ENCODE data around the gene WDR20.
"Not testable (repeated sequence)": the region's sequence is repeated elsewhere in the genome, so short reads cannot be mapped to it uniquely, and the experiment has no call there.

The WDR20 gene

DNA sequence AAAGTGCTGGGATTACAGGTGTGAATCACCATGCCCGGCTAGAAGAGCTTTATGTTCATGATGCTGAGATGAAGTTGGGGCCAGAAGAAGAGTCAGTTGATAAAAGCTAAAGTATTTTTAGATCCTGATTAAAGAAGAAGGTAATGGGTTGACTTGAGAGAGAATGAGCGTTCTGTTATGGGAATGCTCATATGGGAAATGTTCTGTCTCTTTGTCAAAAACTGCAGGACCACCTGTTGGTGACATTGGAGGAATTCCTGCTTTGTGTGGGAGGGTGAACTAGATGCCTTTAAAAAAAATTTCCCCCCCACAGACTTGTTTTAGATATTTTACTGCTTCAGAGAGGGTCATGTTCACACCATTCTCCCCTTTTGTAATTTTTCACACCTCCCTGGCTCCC, 6.7 kb downstream of the WDR20 start:
- TF ChIP-seq, protein P1, sequence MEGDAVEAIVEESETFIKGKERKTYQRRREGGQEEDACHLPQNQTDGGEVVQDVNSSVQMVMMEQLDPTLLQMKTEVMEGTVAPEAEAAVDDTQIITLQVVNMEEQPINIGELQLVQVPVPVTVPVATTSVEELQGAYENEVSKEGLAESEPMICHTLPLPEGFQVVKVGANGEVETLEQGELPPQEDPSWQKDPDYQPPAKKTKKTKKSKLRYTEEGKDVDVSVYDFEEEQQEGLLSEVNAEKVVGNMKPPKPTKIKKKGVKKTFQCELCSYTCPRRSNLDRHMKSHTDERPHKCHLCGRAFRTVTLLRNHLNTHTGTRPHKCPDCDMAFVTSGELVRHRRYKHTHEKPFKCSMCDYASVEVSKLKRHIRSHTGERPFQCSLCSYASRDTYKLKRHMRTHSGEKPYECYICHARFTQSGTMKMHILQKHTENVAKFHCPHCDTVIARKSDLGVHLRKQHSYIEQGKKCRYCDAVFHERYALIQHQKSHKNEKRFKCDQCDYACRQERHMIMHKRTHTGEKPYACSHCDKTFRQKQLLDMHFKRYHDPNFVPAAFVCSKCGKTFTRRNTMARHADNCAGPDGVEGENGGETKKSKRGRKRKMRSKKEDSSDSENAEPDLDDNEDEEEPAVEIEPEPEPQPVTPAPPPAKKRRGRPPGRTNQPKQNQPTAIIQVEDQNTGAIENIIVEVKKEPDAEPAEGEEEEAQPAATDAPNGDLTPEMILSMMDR (IDR thresholded peaks at IDR 0.05; ENCODE audit: extremely low read depth, missing control alignments) = no peak
- DNase-seq (ENCODE audit: low spot score) = no peak

DNA sequence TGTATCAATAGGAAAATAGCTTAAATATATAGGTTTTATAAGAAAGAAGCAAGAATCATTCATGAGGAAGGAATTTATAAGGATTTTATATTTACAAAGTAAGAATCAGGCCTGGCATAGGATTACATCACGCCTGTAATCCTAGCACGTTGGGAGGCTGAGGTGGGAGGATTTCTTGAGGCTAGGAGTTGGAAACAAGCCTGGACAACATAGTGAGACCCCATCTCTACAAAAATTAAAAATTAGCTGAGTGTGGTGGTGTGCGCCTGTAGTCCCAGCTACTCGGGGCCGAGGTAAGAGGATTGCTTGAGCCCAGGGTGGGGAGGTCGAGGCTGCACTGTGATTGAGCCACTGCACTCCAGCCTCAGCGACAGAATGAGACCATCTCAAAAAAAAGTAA, 10.4 kb downstream of the WDR20 start:
- DNase-seq (ENCODE audit: low spot score) = no peak
- TF ChIP-seq, protein P1 (IDR thresholded peaks at IDR 0.05; ENCODE audit: extremely low read depth, missing control alignments) = no peak

DNA sequence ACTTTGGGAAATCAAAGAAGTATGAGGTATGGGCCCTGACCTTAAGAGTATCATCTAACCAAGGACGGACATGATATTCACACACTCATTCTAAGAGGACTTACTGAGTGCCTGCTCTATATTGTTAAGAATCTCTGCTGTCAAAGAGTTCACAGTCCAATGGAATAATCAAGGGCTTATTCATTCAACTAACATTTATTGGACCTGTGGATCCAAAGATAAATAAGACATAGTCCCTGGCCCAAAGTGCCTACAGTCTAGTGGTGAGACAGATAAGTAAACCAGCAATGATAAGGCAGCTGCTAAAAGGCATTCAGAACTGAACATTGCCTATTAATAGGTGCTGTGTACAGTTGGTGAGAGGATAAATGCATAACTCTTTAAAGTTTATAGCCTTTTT, 11.0 kb downstream of the WDR20 start:
- TF ChIP-seq, protein P1 (IDR thresholded peaks at IDR 0.05; ENCODE audit: extremely low read depth, missing control alignments) = no peak
- DNase-seq (ENCODE audit: low spot score) = no peak

DNA sequence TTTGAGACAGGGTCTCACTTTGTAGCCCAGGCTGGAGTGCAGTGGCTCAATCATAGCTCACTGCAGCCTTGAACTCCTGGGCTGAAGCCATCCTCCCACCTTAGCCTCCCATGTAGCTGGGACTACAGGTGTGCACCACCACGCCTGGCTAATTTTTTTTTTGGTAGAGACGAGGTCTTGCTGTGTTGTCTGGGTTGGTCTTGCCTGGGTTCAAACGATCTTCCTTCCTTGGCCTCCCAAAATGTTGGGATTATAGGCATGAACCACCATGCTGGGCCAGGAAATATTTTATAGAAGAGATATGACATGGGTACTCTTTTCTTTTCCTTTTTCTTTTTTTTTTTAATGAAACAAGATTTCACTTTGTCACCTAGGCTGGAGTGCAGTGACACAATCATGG, 11.7 kb downstream of the WDR20 start:
- not testable (repeated sequence) for DNase-seq (ENCODE audit: low spot score)

DNA sequence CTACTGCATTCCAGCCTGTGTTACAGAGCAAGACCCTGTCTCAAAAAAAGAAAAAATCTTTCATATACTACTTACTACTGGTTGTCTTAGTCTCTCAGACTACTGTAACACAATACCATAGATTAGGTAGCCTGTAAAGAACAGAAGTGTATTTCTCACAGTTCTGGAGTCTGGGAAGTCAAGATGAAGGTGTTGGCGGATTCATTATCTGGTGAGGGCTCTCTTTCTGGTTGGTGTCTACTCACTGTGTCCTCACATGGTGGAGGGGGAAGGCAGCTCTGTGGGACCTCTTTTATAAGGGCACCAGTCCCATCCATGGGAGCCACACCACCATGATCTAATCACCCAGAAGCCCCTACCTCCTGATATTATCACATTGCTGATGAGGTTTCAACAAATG, 14.4 kb downstream of the WDR20 start:
- no peak for DNase-seq (ENCODE audit: low spot score)
- TF ChIP-seq, protein P1 (IDR thresholded peaks at IDR 0.05; ENCODE audit: extremely low read depth, missing control alignments) = no peak

DNA sequence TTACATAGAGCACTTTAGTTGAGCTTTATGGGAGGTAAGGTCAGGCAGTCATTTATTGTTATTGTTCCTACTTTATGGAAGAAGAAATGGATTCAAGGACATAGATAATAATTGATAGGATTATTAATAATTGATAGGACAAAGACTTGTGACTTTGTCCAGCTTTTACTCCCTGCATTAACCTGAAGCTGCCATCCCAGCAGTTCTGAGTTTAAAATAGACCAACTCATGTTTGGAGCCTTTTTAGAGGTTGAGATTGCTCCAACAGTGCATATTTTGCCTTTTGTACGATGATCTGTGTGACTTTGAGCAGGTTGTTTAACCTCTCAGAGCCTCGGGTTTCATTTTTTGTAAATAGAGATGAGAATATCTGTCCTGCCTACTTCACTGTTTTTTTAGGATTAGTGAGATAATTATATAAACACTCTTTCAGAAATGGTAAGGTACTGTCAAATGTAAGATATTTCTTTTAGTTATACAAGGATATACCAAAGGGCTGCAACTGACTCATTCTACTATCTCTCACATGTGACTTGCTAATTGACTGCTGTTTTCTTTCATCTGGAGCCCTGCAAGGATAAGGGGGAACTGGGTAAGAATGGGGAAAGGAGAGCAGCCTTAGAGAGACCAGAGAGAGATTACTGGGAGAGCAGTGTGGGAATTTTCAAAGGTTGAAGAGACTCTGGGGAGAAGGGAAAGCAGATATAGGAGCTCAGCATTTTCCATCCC, 15.3 kb downstream of the WDR20 start:
- DNase-seq (ENCODE audit: low spot score) = no peak
- TF ChIP-seq, protein P1 (IDR thresholded peaks at IDR 0.05; ENCODE audit: extremely low read depth, missing control alignments) = no peak

DNA sequence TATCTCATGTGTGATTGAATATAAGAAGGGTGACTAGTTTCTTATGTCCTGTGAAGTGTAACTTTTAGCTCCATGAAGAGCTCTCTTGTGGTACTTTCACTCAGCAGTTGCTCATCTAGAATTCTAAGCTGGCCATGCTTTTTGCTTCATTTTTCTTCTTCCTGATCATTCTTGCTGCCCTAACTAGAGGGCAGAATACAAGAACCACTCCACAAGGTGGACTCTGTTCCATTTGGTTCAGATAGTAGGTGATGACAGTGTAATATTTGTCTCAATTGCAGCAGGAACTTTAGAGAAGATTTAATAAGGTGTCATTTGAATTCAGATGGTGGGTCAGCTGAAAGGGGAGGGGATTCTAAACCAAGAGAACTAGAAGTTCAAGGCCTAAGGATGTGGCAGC, 17.6 kb downstream of the WDR20 start:
- DNase-seq (ENCODE audit: low spot score) = no peak
- TF ChIP-seq, protein P1 (IDR thresholded peaks at IDR 0.05; ENCODE audit: extremely low read depth, missing control alignments) = no peak

DNA sequence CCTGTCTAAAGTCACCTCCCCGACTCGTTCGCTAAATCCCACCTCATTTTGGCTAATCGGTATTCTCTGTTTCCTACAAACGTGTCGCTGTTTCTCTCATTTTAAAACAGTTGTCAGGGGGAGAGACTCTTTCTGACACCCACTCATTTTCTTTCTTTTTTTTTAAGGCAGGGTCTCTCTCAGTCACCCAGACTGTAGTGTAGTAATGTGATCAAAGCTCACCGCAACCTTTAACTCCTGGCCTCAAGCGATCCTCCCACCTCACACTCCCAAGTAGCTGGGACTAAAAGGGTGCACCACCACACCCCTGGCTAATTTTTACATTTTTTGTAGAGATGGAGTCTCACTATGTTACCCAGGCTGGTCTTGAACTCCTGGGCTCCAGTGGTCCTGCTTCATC, 19.1 kb downstream of the WDR20 start:
- no peak for DNase-seq (ENCODE audit: low spot score)
- TF ChIP-seq, protein P1 (IDR thresholded peaks at IDR 0.05; ENCODE audit: extremely low read depth, missing control alignments) = no peak

Measured in GM20000 (cell line).